GM12872 (cell line): Measurements from ENCODE around the gene ARID4B.

Source experiments
- CTCF ChIP-seq: IDR thresholded peaks from 3 replicates; pipeline ENCODE4 v1.5.1; 2011; ENCODE audit warnings: low read depth, mild to moderate bottlenecking, low read length, moderate library complexity; ENCODE audit not compliant: insufficient read depth

ARID4B gene

DNA sequence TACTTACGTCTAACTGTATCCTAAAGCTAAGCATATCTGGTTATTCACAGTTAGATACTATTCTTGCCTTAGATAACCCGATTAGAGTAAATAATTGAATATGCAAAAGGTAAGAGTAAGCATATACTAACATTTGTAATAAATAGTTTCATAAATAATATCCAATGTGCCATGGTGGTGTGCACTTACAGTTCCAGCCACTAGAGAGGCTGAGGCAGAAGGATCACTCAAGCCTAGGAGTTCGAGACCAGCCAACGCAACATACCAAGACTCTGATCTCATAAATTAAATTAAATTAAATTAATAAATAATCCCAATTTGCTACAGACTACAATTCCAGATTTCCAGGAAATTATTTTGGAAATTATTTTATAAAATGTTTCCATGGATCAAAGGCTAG, 12.2 kb downstream of the ARID4B start:
- peak; percentile 27; the same call in 2 of the 3 replicates for TF ChIP-seq CTCF

DNA sequence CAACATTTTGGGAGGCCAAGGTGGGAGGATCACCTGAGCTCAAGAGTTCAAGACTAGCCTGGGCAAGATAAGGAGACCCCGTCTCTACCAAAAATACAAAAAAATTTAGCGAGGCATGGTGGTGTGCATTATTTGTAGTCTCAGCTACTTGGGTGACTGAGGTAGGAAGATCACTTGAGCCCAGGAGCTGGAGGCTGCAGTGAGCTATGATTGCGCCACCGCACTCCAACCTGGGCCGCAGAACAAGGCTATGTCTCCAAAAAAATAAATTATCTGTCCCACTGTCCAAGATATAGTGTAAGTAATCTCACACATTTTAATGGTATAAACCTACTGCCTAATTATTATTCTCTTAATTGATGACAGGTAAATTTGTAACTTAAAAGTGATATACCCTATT, 12.8 kb downstream of the ARID4B start:
- TF ChIP-seq CTCF = no peak

DNA sequence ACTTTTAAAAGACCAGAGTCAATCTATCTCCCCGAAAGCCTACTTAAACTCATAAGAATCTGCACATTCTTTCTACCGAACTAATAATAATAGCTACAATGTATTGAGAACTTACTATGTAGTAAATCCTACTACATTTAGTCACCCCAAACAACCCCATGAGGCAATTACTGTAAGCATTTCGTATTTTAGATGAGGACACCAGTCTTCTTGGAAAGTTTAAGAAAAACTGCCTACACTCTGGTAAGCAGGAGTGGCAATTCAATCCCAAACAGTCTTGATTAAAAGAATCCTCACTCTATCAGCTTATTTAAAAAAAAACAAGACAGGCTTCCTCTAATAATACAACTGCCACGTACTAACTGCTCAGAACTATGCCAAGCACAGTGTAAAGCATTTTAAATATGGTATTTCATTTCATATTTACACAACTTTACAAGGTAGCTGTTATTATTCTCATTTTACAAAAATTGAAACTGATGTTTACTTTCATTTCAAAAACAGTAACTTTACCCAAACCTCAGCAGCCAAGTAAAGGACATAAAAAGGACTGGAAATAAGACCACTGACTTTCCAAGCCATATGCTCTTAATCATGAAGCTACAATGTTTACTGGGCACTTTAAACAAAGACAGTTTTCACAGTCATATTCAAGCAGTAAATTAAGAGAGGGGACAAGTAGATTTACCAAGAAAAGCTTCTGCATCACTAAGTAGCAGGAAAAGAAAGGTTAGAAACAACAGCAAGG, 13.9 kb downstream of the ARID4B start:
- no peak for TF ChIP-seq CTCF

DNA sequence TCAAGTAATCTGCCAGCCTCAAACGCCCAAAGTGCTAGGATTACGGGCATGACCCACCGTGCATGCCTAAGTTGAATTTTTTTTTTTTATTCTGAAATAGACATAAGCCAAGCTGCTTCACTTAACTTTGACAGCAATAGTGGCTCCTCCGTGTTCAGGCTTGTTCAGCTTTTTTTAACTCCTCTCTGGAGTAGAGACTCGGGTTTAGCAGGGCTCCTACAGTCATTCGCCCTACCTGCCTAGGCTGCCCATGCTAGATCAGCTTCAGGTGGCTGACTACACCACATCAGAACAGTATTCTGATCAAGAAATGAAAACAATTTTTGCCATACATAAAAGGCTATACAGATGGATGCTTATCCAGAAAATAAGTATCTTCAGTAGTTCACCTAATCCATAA, 14.7 kb downstream of the ARID4B start:
- TF ChIP-seq CTCF = no peak

DNA sequence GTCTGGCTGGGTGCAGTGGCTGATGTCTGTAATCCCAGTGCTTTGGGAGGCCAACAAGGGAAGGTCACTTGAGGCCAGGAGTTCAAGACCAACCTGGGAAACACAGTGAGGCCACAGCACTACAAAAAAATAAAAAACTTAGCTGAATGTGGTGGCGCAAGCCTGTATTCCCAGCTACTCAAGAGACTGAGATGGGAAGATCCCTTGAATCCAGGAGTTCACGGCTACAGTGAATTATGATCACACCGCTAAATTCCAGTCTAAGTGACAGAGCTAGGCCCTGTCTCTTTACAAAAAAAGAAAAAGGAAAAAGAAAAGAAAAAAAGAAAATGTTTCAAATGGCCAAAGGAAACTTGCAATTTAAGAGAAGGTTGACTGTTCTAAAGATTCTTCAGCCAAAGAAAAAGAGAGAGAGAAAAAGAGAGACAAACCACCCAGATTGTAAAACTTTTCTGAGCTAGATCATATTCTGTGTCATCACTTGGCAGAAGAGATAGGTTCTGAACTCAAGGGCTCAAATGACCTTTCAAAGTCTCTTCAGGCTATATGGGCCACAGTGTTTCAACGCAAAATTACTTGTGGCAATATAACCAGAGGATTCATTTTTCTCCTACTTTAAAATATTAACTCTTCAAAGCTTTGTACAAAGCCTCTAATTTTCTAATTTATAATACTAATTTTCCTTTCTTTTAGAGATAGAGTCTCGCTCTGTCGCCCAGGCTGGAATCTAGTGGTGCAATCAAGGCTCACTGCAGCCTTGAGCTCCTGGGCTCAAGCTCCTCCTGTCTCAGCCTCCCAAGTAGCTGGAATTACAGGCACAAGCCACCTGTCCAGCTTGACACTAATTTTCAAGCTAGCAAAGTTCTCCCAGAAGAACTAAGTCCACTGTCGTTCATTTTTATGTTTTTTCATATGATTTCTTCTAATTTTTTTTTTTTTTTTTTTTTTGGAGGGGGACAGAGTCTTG, 20.5 kb downstream of the ARID4B start:
- TF ChIP-seq CTCF = no peak

DNA sequence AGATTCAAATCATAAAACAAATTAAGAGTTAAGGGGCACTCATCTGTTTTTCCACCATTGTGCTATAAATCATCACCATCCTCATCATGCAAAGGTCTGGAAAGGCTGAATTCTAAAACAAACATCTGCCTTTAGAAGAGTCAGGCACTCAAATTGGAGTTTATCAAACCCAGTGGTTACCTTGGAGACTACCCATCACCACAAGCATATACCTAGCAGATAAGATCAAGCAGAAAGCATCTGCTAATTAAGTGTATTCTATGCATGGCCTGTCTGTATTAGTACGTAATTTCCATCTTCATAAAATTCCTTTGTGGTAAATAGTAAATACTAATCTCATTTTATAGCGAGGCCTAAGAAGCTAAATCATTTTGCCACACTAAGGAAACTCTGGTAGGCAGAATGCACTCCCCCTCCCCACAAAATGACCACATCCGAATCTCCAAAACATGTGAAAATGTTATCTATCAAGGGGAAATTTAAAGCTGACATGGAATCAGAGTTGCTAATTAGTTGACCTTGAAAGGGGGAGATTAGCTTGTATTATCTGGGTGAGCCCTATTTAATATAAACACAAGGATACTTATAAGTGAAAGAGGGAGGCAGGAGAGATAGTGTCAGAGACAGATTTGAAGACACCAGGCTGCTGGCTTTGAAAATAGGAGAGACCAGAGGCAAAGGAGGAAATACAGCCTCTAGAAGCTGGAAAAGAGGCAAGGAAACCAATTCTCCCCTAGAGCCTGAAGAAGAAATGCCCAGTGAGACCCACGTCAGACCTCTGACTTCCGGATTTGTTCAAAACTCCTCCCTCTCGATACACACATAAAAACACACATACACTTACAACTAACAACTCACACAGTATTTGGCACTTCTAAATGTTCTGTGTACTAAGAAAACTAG, 23.2 kb downstream of the ARID4B start:
- TF ChIP-seq CTCF = no peak
